Stimulated activated naive CD4-positive, alpha-beta T cell (primary cell): ENCODE data around the gene TNS3.

Experiments used
- DNase-seq, 6 experiments: peaks; one replicate each; lab custom pipeline; 2025; lab: John Stamatoyannopoulos, UW

TNS3 gene

GRCh38 chr7:47225387-47226131, 356.4 kb downstream of the TNS3 start:
- no peak for DNase-seq
